ENCODE data around the gene SSTR3. TPM values are rescaled to one million over a fixed set of nuclear protein-coding genes. Genes with fewer than 3 reads are reported as not detected.

Gene SSTR3
- total and polyA plus RNA-seq, 9 of the 15 experiments (the other 6 are each of a cell fraction or from before 2014, with no cell fraction given), result 0.03 TPM; not detected in 8

GRCh38 chr22:37172266-37173245, 39.7 kb downstream of the SSTR3 start:
- intact Hi-C loops (cut with micrococcal nuclease), result no loop called here
- Histone ChIP-seq H3K9me1 (ENCODE audit: control insufficient read depth, insufficient read depth, low read length) (no peaks in the 10 kb centered on the region), H2AFZ (ENCODE audit: low read depth, low read length) (no peak overlapping the region), H4K20me1 (replicated peaks; ENCODE audit: control insufficient read depth, insufficient read depth, low read length) (no peaks in the 10 kb centered on the region), H3K27me3 (ENCODE audit: control insufficient read depth in 2 of 2, insufficient read depth in 2 of 2, low read length in 2 of 2) (peaks cover 5 to 33% of the 10 kb centered on the region in 2 experiments; a peak in 4 of 5 replicates), H3K9me3 (replicated peaks; ENCODE audit: control insufficient read depth, insufficient read depth, low read depth, low read length) (no peaks in the 10 kb centered on the region), H3K4me3 (no peak overlapping the region), H3K9ac (ENCODE audit: insufficient read depth in 1 of 2, low read depth in 2 of 2, low read length in 2 of 2) (no peak overlapping the region), H3K36me3 (ENCODE audit: control insufficient read depth, insufficient read depth, low read length) (no peaks in the 10 kb centered on the region), H3K4me2 (ENCODE audit: insufficient read depth, low read length) (no peak overlapping the region), H3K4me1 (replicated peaks in 1 of 2; ENCODE audit: control insufficient read depth in 2 of 2, insufficient read depth in 2 of 2, low read length in 2 of 2) (peaks cover 0 to 10% of the 10 kb centered on the region in 2 experiments; a peak in 2 of 5 replicates), H3K27ac (ENCODE audit: extremely low read depth, low read depth, low read length) (no peak overlapping the region), H3K79me2 (ENCODE audit: control insufficient read depth, insufficient read depth, low read length) (no peaks in the 10 kb centered on the region)
- FAIRE-seq, result no peak
- in situ Hi-C loops (cut with MboI), result no loop called here
- BruUV-seq (replicated peaks), result no TSS peak
- no peak for ATAC-seq
- POLR2A ChIA-PET, result no interaction called here
- CTCF ChIA-PET (ENCODE audit: low intra/inter-chr PET ratio), result no interaction called here
- no peak for DNase-seq (ENCODE audit: extremely low read depth in 1 of 4, low spot score in 3 of 4)
- TF ChIP-seq ZNF395 (CRISPR knock-in tag; IDR thresholded peaks at IDR 0.05), result no peak
- no peak for TF ChIP-seq ZNF830 (CRISPR knock-in tag; IDR thresholded peaks at IDR 0.05)
- 7% methylated on average over 8 of the region's 14 CpGs for WGBS (ENCODE audit: insufficient coverage, low coverage, missing lambda C conversion rate)

Data from K562 (cell line).